Measurements from ENCODE around the gene EVC. TPM values are rescaled to one million over a fixed set of nuclear protein-coding genes. Genes with fewer than 3 reads are reported as not detected.

The EVC gene
- total and polyA plus RNA-seq, 2 of the 4 experiments (the other 2 are of a cell fraction): 16.8 to 18.9 TPM

DNA sequence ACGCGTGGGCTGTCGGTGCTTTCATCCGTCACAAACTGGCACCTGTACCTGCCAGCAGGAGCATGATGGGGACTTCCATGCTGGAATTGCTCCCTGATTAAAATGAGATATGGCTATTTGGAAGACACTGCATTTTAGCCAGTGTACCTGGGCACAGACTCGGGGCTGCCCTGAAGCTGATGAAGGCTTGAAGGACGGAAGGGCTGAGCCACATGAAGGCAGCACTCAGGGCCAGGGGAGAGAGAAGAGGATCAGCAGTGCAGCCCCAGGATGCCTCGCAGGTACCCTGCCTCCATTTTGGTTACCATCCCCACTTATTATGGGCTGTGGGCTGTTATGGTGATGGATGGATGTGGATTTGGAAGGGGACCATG, 102.9 kb downstream of the EVC start:
- Histone ChIP-seq H3K9me1 (ENCODE audit: insufficient read depth, low read length) (peaks cover 6% of the 10 kb centered on the region; the same call in 1 of the 2 replicates), H4K20me1 (ENCODE audit: insufficient read depth, low read length) (peaks cover 31% of the 10 kb centered on the region), H4K5ac (ENCODE audit: low read depth, low read length) (no peak overlapping the region), H3K4ac (ENCODE audit: low read depth, low read length) (no peak overlapping the region), H3K4me1 (ENCODE audit: control insufficient read depth, insufficient read depth, low read length) (no peaks in the 10 kb centered on the region), H3K27ac (ENCODE audit: insufficient read depth, low read length) (no peak overlapping the region), H3K9ac (ENCODE audit: low read depth, low read length) (no peak overlapping the region), H2BK120ac (ENCODE audit: low read depth, low read length) (no peak overlapping the region), H3K4me2 (ENCODE audit: low read depth, low read length) (no peak overlapping the region), H3K36me3 (ENCODE audit: control insufficient read depth, insufficient read depth, low read length) (peaks cover 77% of the 10 kb centered on the region), H3K9me3 (ENCODE audit: control insufficient read depth, insufficient read depth, low read length) (no peaks in the 10 kb centered on the region), H2BK5ac (ENCODE audit: low read depth, low read length, poor library complexity, severe bottlenecking) (no peak overlapping the region), H3K23ac (ENCODE audit: low read depth, low read length) (no peak overlapping the region), H2AFZ (replicated peaks; ENCODE audit: low read length, poor library complexity) (no peak overlapping the region), H4K8ac (ENCODE audit: low read depth in 2 of 2, low read length in 2 of 2) (no peak overlapping the region), H4K91ac (ENCODE audit: insufficient read depth, low read depth, low read length) (no peak overlapping the region), H2AK5ac (ENCODE audit: low read depth, low read length) (no peak overlapping the region), H2BK15ac (ENCODE audit: low read depth, low read length) (no peak overlapping the region), H3K56ac (ENCODE audit: extremely low read depth, insufficient read depth, low read length) (no peak overlapping the region), H3K27me3 (ENCODE audit: control insufficient read depth, insufficient read depth, low read length) (no peaks in the 10 kb centered on the region), H2AK9ac (replicated peaks; ENCODE audit: low read depth, low read length, poor library complexity) (no peak overlapping the region), H3K14ac (replicated peaks; ENCODE audit: low read depth, low read length) (no peak overlapping the region), H3K18ac (ENCODE audit: low read depth, low read length) (no peak overlapping the region), H2BK20ac (ENCODE audit: low read depth, low read length) (no peak overlapping the region), H3K79me1 (ENCODE audit: low read depth in 1 of 2, low read length in 2 of 2) (peaks cover 3 to 36% of the 10 kb centered on the region in 2 experiments; a peak in 3 of 4 replicates), H3K4me3 (ENCODE audit: insufficient read depth, low read depth, low read length) (no peak overlapping the region)
- WGBS, 2 experiments (ENCODE audit: extremely low coverage in 2 of 2, insufficient read length in 1 of 2): no CpG with 5 or more reads among the region's 7 CpGs
- TF ChIP-seq MXI1 (IDR thresholded peaks at IDR 0.05; ENCODE audit: borderline replicate concordance, low read depth, low read length): no peak
- no peak for TF ChIP-seq CEBPB (IDR thresholded peaks at IDR 0.05; ENCODE audit: low read depth, low read length)
- TF ChIP-seq FOS (IDR thresholded peaks at IDR 0.05; ENCODE audit: low read depth, low read length): no peak
- no peak for TF ChIP-seq RFX5 (IDR thresholded peaks at IDR 0.05; ENCODE audit: low read depth, low read length)
- TF ChIP-seq MAFK (IDR thresholded peaks at IDR 0.05; ENCODE audit: low read depth, low read length): no peak
- TF ChIP-seq SMC3 (IDR thresholded peaks at IDR 0.05; ENCODE audit: low read depth, low read length): no peak
- no peak for TF ChIP-seq RAD21 (IDR thresholded peaks at IDR 0.05; ENCODE audit: low read length)
- no peak for TF ChIP-seq MAZ (IDR thresholded peaks at IDR 0.05; ENCODE audit: borderline replicate concordance, low read depth, low read length)
- TF ChIP-seq RCOR1 (IDR thresholded peaks at IDR 0.05; ENCODE audit: insufficient replicate concordance, low read length): no peak
- ChIA-PET CTCF (interaction anchor here (0.6 kb wide), 1 partner anchor 767 kb away, joined by 3 read pairs; no protein-coding TSS in a partner anchor), POLR2A (ENCODE audit: unreplicated experiment) (no interaction called here)
- DNase-seq: no peak
- no peak for ATAC-seq (ENCODE audit: low read depth)
- in situ Hi-C loops (cut with MboI; ENCODE audit: low sequenced_read_pairs) (no loop called here), intact Hi-C loops (cut with micrococcal nuclease) (loop anchor here (1.0 to 5.0 kb wide), 3 partner anchors 412 to 819 kb away; partner anchors contain the start of gene STK32B), dilution Hi-C loops (cut with HindIII; ENCODE audit: low sequenced_read_pairs, unreplicated experiment) (no loop called here)
- no TSS peak for BruUV-seq (replicated peaks)

All from IMR-90 (cell line).